Type B pancreatic cell (in vitro differentiated cells): Measurements from ENCODE around the gene EFTUD2. TPM values are rescaled to one million over a fixed set of nuclear protein-coding genes. Genes with fewer than 3 reads are reported as not detected.

Experiments used
- DNase-seq: peaks from one replicate; pipeline ENCODE4 v3.0.0; 2021; ENCODE audit warnings: mixed read lengths; ENCODE audit not compliant: unreplicated experiment; ENCODE audit errors: extremely low spot score
- H3K27ac Mint-ChIP-seq: 2 replicates; pipeline ENCODE4 v1.8.0; 2021; ENCODE audit warnings: mild to moderate bottlenecking, mixed read lengths
- H3K27me3 Mint-ChIP-seq: 2 replicates; pipeline ENCODE4 v1.8.0; 2021; ENCODE audit warnings: mixed read lengths
- H3K36me3 Mint-ChIP-seq: 2 replicates; pipeline ENCODE4 v1.8.0; 2021; ENCODE audit warnings: mixed read lengths
- H3K4me1 Mint-ChIP-seq: one replicate; pipeline ENCODE4 v1.8.0; 2021; ENCODE audit warnings: mixed read lengths; ENCODE audit not compliant: unreplicated experiment
- H3K4me3 Mint-ChIP-seq: 2 replicates; pipeline ENCODE4 v1.8.0; 2021; ENCODE audit warnings: mild to moderate bottlenecking, mixed read lengths
- H3K9me3 Mint-ChIP-seq: 2 replicates; pipeline ENCODE4 v1.8.0; 2021; ENCODE audit warnings: mixed read lengths
- total RNA-seq: library from RNA; stranded (reverse); gene quantifications from 2 replicates; pipeline ENCODE4 v1.2.1, GENCODE V29; 2021; ENCODE audit warnings: low replicate concordance
- TF ChIP-seq, protein P1 (sequence below): fragments of 200-600 bp; sonication (generic); conservative IDR thresholded peaks from 2 replicates; pipeline ENCODE4 v1.5.0; 2021; ENCODE audit warnings: antibody characterized with exemption, mild to moderate bottlenecking

EFTUD2 gene
- total RNA-seq, 1 donor from 2014 or later, result 122 TPM

DNA sequence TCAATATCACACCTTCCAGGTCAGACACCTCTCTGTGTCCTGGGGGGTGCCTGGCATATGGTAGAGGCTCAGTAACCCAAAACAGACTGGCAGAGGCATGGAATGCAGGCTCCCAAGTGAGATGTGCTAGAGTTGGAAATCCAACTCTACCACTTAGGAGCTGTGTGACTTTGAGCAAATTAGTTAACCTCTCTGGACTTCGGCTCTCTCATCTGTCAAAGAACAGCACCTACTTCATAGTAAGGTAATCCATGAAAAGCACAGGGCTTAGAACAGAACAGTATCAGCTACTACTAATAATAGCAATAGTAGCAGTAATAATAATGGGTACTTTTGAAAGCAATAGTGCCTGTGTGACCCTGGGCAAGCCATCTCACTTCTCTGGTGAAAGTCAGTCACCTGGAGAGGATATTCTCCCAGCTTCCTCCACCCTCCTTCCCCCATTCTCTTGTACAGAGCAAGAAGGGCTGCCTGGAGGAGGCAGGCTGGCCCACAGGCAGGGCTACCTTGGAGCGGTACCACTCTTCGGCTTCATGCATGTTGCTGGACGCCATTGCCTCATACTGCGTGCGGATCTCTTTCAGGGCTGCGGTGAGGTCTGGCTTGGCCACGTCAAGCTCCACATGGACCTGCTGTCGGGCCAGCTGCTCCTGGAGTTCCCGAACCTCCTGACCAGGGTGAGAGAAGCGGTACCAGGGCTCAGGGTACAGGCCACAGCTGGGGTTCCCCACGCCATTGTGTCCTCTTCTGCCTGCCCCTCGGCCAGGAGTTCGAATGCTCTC lies 13.7 kb upstream of the EFTUD2 start:
- H3K27ac Mint-ChIP-seq, result no peak overlapping the region
- TF ChIP-seq, protein P1, sequence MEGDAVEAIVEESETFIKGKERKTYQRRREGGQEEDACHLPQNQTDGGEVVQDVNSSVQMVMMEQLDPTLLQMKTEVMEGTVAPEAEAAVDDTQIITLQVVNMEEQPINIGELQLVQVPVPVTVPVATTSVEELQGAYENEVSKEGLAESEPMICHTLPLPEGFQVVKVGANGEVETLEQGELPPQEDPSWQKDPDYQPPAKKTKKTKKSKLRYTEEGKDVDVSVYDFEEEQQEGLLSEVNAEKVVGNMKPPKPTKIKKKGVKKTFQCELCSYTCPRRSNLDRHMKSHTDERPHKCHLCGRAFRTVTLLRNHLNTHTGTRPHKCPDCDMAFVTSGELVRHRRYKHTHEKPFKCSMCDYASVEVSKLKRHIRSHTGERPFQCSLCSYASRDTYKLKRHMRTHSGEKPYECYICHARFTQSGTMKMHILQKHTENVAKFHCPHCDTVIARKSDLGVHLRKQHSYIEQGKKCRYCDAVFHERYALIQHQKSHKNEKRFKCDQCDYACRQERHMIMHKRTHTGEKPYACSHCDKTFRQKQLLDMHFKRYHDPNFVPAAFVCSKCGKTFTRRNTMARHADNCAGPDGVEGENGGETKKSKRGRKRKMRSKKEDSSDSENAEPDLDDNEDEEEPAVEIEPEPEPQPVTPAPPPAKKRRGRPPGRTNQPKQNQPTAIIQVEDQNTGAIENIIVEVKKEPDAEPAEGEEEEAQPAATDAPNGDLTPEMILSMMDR, result no peak
- no peaks in the 10 kb centered on the region for H3K9me3 Mint-ChIP-seq
- no peaks in the 10 kb centered on the region for H3K36me3 Mint-ChIP-seq
- H3K4me1 Mint-ChIP-seq, result peaks cover 6% of the 10 kb centered on the region
- H3K4me3 Mint-ChIP-seq, result peak overlapping the region; percentile 31
- peaks cover 51% of the 10 kb centered on the region for H3K27me3 Mint-ChIP-seq
- DNase-seq, result no peak

DNA sequence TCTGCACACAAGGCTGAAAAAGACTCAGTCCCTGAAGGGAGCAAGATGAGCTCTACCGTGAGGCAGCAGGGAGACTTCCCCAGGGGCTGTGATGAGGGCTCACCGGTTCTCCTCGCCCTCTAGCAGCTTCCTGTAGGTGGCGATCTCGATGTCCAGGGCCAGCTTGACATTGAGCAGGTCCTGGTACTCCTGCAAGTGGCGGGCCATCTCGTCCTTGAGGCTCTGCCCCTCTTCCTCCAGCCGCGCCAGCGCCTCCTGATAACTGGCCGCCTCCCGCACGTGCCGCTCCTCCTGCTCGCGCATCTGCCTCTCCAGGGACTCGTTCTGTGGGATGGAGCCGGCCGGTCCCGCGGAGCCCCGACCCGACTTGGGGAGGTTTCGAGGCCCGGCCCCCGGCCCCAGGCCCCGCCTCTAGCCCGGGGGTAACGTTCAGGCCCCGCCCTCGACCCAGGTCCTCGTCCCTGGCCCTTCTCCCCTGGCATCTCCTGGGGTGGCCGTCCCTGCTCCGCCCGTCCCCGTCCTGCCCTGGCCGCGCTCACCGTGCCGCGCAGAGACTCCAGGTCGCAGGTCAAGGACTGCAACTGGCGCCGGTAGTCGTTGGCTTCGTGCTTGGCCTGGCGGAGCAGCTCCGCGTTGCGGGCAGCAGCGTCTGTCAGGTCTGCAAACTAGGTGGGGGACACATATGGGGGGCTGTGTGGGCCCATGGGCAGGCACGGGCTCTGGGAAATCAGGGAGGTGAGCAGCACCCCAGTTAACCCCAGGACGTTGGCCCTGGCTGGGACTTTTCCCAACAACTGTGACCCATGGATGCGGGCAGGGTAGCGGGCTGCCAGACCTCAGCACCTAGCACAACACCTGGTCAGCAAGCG lies 12.1 kb upstream of the EFTUD2 start:
- no peak overlapping the region for H3K27ac Mint-ChIP-seq
- peaks cover 52% of the 10 kb centered on the region for H3K27me3 Mint-ChIP-seq
- no peaks in the 10 kb centered on the region for H3K36me3 Mint-ChIP-seq
- no peaks in the 10 kb centered on the region for H3K9me3 Mint-ChIP-seq
- peaks cover 6% of the 10 kb centered on the region for H3K4me1 Mint-ChIP-seq
- no peak for DNase-seq
- peak overlapping the region; percentile 44 for H3K4me3 Mint-ChIP-seq
- TF ChIP-seq, protein P1, result peak; percentile 76

DNA sequence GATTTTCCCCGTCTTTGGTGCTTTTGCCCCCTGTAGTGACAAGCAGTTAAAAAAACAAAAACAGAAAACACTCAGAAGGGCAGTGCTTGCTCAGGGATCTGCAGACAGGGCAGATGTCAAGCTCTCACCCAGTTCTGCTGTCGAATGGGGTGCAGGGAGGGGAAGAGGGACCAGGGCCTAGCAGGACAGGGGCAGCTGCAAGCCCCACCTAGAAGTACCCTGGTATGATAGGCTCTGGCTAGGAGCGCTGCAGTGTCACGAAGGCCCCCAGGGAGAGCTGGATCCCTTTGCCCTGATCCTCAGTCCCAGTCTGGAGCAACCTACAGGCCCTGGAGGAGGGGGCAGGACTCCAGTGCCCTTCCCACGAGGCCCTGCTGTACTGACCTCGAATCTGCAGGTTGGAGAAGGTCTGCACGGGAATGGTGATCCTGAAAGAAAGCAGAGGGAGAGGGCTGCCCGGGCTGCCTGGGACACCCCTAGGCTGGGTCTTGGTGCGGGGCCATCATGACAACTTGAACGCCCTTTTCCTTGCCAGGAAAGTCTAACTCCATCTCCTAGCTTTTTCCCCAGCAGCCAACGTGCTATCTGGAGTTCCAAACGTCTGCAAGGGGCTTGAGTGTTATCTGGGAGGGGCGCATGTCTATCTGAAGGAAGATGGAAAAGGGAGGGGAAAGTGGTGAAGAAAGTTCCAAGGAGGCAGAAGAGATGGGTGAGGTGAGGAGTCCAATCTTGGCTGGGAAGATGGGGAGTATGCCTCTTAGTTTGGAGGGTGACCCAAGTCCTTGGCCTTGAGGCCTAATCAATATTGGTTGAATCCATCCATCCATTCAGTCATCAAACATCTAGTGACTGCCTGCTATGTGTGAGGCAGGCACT lies 11.2 kb upstream of the EFTUD2 start:
- Mint-ChIP-seq H3K27me3 (peaks cover 55% of the 10 kb centered on the region), H3K27ac (no peak overlapping the region)

DNA sequence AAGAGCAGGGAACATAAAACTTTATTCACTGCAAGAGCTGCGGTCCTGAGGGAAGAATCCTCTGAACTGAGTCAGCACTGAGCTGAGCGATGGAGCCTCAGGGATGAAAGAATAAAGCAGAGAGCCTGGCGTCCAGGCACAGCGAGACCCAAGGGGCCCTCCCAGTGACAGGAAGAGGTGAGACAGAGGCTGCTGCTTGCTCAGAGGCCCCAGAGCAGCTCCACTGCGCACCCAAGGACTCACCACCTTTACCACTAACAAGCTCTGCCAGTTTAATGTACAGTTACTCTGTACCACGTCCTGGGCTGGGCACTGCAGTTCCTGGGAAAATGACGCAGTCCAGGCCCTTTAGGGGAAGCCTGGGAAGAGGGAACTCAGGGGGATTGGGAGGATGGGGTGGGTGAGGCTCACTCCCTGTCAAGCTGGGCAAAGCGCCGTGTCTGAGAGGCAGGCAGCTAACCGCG lies 10.5 kb upstream of the EFTUD2 start:
- TF ChIP-seq, protein P1, result no peak
- Mint-ChIP-seq H3K27ac (no peak overlapping the region), H3K9me3 (no peaks in the 10 kb centered on the region), H3K36me3 (no peaks in the 10 kb centered on the region), H3K4me1 (peaks cover 6% of the 10 kb centered on the region), H3K27me3 (peaks cover 55% of the 10 kb centered on the region), H3K4me3 (no peak overlapping the region)
- DNase-seq, result no peak

More for the DNA sequence above, 11.2 kb upstream of the EFTUD2 start:
- TF ChIP-seq, protein P1, result no peak
- Mint-ChIP-seq H3K9me3 (no peaks in the 10 kb centered on the region), H3K4me3 (peak overlapping the region; percentile 44), H3K36me3 (no peaks in the 10 kb centered on the region), H3K4me1 (peaks cover 6% of the 10 kb centered on the region)
- no peak for DNase-seq

DNA sequence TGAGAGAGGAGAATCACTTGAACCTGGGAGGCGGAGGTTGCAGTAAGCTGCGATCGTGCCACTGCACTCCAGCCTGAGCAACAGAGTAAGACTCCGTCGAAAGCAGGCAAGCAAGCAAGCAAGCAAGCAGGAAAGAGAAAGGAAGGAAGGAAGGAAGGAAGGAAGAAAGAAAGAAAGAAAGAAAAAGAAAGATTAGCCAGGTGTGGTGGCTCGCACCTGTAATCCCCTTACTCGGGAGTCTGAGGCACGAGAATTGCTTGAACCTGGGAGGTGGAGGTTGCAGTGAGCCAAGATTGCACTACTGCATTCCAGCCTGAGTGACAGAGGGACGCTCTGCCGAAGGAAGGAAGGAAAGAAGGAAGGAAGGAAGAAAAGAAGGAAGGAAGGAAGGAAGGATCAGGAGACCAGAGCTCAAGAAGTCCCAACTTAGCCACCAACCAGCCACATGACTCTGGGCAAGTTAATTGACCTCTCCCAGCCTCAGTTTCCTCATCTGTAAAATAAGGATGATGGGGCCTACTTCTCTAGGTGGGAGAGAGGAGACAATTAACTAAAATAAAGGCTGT lies 9.6 kb upstream of the EFTUD2 start:
- TF ChIP-seq, protein P1, result no peak
- no peak for DNase-seq
- no peak overlapping the region for H3K27ac Mint-ChIP-seq
- peaks cover 6% of the 10 kb centered on the region for H3K4me1 Mint-ChIP-seq
- H3K36me3 Mint-ChIP-seq, result no peaks in the 10 kb centered on the region
- no peak overlapping the region for H3K4me3 Mint-ChIP-seq
- H3K27me3 Mint-ChIP-seq, result peaks cover 47% of the 10 kb centered on the region
- no peaks in the 10 kb centered on the region for H3K9me3 Mint-ChIP-seq
